Effector memory CD8-positive, alpha-beta T cell (primary cell): ENCODE measurements around the gene UNC93A.
"Not testable (repeated sequence)": the region's sequence is repeated elsewhere in the genome, so short reads cannot be mapped to it uniquely, and the experiment has no call there.

Experiments used
- ATAC-seq: fragments of 150-1000 bp; cut with Tn5 transposase; replicated peaks from 2 replicates; pipeline ENCODE4 v1.10.0; 2021; ENCODE audit warnings: mild to moderate bottlenecking, moderate library complexity
- DNase-seq, 3 experiments: peaks; one replicate each; pipeline ENCODE4 v3.0.0; 2021
- H3K27ac Mint-ChIP-seq, 2 donors: one replicate each; pipeline ENCODE4 v1.8.0; 2022; ENCODE audit warnings: mild to moderate bottlenecking in 2 of 2, mixed read lengths in 2 of 2, moderate library complexity in 2 of 2
- H3K27me3 Mint-ChIP-seq, 2 donors: one replicate each; pipeline ENCODE4 v1.8.0; 2022; ENCODE audit warnings: mixed read lengths in 2 of 2
- H3K36me3 Mint-ChIP-seq: one replicate; pipeline ENCODE4 v1.8.0; 2022; ENCODE audit warnings: mild to moderate bottlenecking, moderate library complexity, mixed read lengths; ENCODE audit not compliant: insufficient read depth
- H3K4me1 Mint-ChIP-seq, 2 donors: one replicate each; pipeline ENCODE4 v1.8.0; 2022; ENCODE audit warnings: low read depth in 2 of 2, mixed read lengths in 2 of 2
- H3K4me3 Mint-ChIP-seq, 2 donors: one replicate each; pipeline ENCODE4 v1.8.0; 2022; ENCODE audit warnings: mild to moderate bottlenecking in 2 of 2, mixed read lengths in 2 of 2, moderate library complexity in 2 of 2
- H3K9me3 Mint-ChIP-seq, 2 donors: one replicate each; pipeline ENCODE4 v1.8.0; 2022; ENCODE audit warnings: mixed read lengths in 2 of 2

The UNC93A gene

GRCh38 chr6:167361170-167361569 is 70.1 kb downstream of the UNC93A start:
- H3K36me3 Mint-ChIP-seq, DNase-seq, H3K4me1 Mint-ChIP-seq, H3K4me3 Mint-ChIP-seq, H3K9me3 Mint-ChIP-seq, ATAC-seq, H3K27ac Mint-ChIP-seq: not testable (repeated sequence)
- H3K27me3 Mint-ChIP-seq = peaks cover 21 to 27% of the 10 kb centered on the region in 2 donors
